Endodermal cell (in vitro differentiated cells): ENCODE measurements around the gene CNIH3. TPM values are rescaled to one million over a fixed set of nuclear protein-coding genes. Genes with fewer than 3 reads are reported as not detected.

Experiments used
- DNase-seq: peaks from one replicate; pipeline ENCODE4 v3.0.0-alpha.2; 2017
- H3K27ac ChIP-seq: 2 replicates; pipeline ENCODE4 v1.5.1; 2013; ENCODE audit warnings: mild to moderate bottlenecking, low read depth, low read length, moderate library complexity
- H3K27me3 ChIP-seq: 2 replicates; pipeline ENCODE4 v1.6.1; 2013; ENCODE audit warnings: mild to moderate bottlenecking, low read length, moderate library complexity; ENCODE audit not compliant: insufficient read depth, control insufficient read depth, poor library complexity, severe bottlenecking
- H3K36me3 ChIP-seq: 2 replicates; pipeline ENCODE4 v1.7.0; 2013; ENCODE audit warnings: mild to moderate bottlenecking, low read length, moderate library complexity; ENCODE audit not compliant: control insufficient read depth, insufficient read depth
- H3K4me1 ChIP-seq: one replicate; pipeline ENCODE4 v1.7.0; 2013; ENCODE audit warnings: low read length; ENCODE audit not compliant: control insufficient read depth, insufficient read depth
- H3K4me3 ChIP-seq: 2 replicates; pipeline ENCODE4 v1.5.1; 2013; ENCODE audit warnings: mild to moderate bottlenecking, low read length, moderate library complexity
- H3K9ac ChIP-seq: 2 replicates; pipeline ENCODE4 v1.6.1; 2013; ENCODE audit warnings: mild to moderate bottlenecking, low read length, moderate library complexity; ENCODE audit not compliant: poor library complexity, severe bottlenecking; ENCODE audit errors: extremely low read depth
- H3K9me3 ChIP-seq: 2 replicates; pipeline ENCODE4 v1.6.1; 2013; ENCODE audit warnings: mild to moderate bottlenecking, low read length, moderate library complexity; ENCODE audit not compliant: control insufficient read depth
- H3K27ac Mint-ChIP-seq: 2 replicates; pipeline ENCODE4 v1.8.0; 2020; ENCODE audit warnings: mixed read lengths
- H3K27me3 Mint-ChIP-seq: 2 replicates; pipeline ENCODE4 v1.8.0; 2021; ENCODE audit warnings: mild to moderate bottlenecking, mixed read lengths; ENCODE audit not compliant: insufficient read depth
- H3K36me3 Mint-ChIP-seq: 2 replicates; pipeline ENCODE4 v1.8.0; 2020; ENCODE audit warnings: low read depth, mixed read lengths
- H3K4me1 Mint-ChIP-seq: 2 replicates; pipeline ENCODE4 v1.8.0; 2020; ENCODE audit warnings: mixed read lengths
- H3K4me3 Mint-ChIP-seq: 2 replicates; pipeline ENCODE4 v1.8.0; 2020; ENCODE audit warnings: mild to moderate bottlenecking, moderate library complexity, mixed read lengths
- H3K9me3 Mint-ChIP-seq: 2 replicates; pipeline ENCODE4 v1.8.0; 2020; ENCODE audit warnings: mild to moderate bottlenecking, mixed read lengths
- WGBS, 2 experiments: methylation state at CpG; one replicate each; pipeline versions ENCODE4 v1.1.5 to v1.1.7; 2013; ENCODE audit warnings: missing lambda C conversion rate in 2 of 2, mixed read lengths in 1 of 2; ENCODE audit not compliant: insufficient coverage in 1 of 2, insufficient read length in 1 of 2; 5-methylcytosine and 5-hydroxymethylcytosine counted together
- total RNA-seq, 2 donors: library from RNA; stranded (reverse); fragmentation: NEBNext Ultra II Directional in 1 of 2; extraction: Animal tissue kit (Norgen Biotek cat#: 25700) in 1 of 2; gene quantifications; 2 replicates in 1 of 2; 3 replicates in 1 of 2; pipeline ENCODE4 v1.2.1, GENCODE V29; 2021
- TF ChIP-seq, protein P1 (sequence below): fragments of 200-600 bp; sonication (generic); conservative IDR thresholded peaks from 2 replicates; pipeline ENCODE4 v1.5.0; 2021; ENCODE audit warnings: antibody characterized with exemption, mild to moderate bottlenecking

CNIH3 gene
- total RNA-seq, 2 donors from 2014 or later: 4.5 to 6.6 TPM

DNA sequence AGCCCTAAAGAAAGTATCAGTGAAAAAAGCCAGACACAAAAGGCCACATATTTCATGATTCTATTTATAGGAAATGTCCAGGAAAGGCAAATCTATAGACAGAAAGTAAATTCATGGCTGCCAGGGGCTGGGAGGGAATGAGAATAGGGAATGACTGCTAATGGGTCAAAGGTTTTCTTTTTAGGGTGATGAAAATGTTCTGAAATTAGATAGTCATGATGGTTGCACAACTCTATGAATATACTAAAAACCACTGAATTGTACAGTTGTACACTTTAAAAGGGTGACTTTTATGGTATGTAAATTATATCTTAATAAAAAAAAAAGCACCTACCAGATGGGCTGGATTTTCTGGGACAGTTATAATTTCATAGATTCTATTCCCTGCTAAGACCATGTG is 114.8 kb downstream of the CNIH3 start:
- TF ChIP-seq, protein P1, sequence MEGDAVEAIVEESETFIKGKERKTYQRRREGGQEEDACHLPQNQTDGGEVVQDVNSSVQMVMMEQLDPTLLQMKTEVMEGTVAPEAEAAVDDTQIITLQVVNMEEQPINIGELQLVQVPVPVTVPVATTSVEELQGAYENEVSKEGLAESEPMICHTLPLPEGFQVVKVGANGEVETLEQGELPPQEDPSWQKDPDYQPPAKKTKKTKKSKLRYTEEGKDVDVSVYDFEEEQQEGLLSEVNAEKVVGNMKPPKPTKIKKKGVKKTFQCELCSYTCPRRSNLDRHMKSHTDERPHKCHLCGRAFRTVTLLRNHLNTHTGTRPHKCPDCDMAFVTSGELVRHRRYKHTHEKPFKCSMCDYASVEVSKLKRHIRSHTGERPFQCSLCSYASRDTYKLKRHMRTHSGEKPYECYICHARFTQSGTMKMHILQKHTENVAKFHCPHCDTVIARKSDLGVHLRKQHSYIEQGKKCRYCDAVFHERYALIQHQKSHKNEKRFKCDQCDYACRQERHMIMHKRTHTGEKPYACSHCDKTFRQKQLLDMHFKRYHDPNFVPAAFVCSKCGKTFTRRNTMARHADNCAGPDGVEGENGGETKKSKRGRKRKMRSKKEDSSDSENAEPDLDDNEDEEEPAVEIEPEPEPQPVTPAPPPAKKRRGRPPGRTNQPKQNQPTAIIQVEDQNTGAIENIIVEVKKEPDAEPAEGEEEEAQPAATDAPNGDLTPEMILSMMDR: no peak
- Histone ChIP-seq H3K4me1 (peaks cover 3% of the 10 kb centered on the region), H3K9me3 (no peaks in the 10 kb centered on the region), H3K36me3 (no peaks in the 10 kb centered on the region), H3K27me3 (no peaks in the 10 kb centered on the region), H3K27ac (no peak overlapping the region), H3K4me3 (no peak overlapping the region), H3K9ac (no peak overlapping the region)
- Mint-ChIP-seq H3K4me1 (peaks cover 41% of the 10 kb centered on the region), H3K4me3 (no peak overlapping the region), H3K27me3 (no peaks in the 10 kb centered on the region), H3K27ac (no peak overlapping the region), H3K9me3 (no peaks in the 10 kb centered on the region), H3K36me3 (no peaks in the 10 kb centered on the region)
- no peak for DNase-seq

DNA sequence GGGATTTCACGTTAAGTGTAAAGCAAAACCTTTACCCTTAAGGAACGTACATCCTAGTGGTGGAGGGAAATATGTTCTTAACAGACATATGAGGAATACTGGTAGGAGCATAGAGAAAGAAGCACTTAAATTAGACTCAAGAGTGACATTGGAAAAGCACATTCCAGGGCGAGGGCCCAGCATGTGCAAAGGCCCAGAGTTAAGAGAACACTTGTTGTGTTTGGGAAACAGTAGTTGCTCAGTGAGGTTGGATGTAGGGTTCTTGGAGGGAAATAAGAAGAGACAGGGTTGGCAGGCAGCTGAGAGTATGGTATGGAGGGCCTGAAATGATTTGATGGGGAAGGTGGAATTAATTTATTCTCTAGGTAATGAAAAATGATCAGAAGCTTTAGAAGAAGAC is 115.5 kb downstream of the CNIH3 start:
- no peaks in the 10 kb centered on the region for H3K36me3 ChIP-seq
- Mint-ChIP-seq H3K27ac (no peak overlapping the region), H3K36me3 (no peaks in the 10 kb centered on the region), H3K4me3 (no peak overlapping the region), H3K9me3 (no peaks in the 10 kb centered on the region), H3K27me3 (no peaks in the 10 kb centered on the region), H3K4me1 (peaks cover 45% of the 10 kb centered on the region)
- DNase-seq: no peak
- H3K4me1 ChIP-seq: peaks cover 3% of the 10 kb centered on the region
- WGBS, 2 experiments: 76 to 88% methylated on average over 2 to 3 of the region's 3 CpGs
- no peak overlapping the region for H3K27ac ChIP-seq
- no peaks in the 10 kb centered on the region for H3K9me3 ChIP-seq
- H3K9ac ChIP-seq: no peak overlapping the region
- H3K27me3 ChIP-seq: no peaks in the 10 kb centered on the region
- H3K4me3 ChIP-seq: no peak overlapping the region
- TF ChIP-seq, protein P1: no peak

DNA sequence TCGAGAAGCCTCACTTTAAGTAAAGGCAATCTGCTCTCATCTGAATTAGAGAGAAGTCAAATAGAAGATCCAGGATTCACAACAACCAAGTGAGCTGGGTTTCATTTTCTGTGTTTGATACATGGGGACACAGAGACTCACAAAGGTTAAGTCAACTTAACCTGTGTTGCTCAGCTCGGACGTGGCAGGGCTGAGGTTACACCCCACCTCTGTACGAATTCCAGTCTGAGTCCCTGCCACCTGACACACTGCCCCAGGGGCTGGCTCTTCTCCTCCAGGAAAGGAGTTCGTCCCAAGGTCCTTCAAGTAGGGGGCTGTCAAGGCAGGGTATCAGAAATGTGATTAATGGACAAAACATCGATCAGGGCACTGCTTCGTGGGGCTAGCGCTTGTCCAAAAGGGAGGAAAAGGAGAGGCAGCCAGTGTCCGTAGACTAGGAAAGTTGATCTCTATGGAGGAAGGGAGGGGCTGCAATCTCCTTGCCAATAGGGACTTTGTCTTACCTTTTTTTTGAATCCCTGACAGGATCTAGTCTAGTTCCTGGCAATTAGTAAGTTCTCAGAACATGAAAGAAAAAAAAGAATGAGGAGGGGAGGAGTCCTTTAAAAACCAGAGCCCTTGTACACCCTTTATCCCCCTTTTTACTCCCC is 116.4 kb downstream of the CNIH3 start:
- H3K27me3 ChIP-seq: no peaks in the 10 kb centered on the region
- H3K9ac ChIP-seq: no peak overlapping the region
- no peak for DNase-seq
- H3K4me1 ChIP-seq: peaks cover 3% of the 10 kb centered on the region
- H3K9me3 ChIP-seq: no peaks in the 10 kb centered on the region
- no peak overlapping the region for H3K27ac ChIP-seq
- Mint-ChIP-seq H3K36me3 (no peaks in the 10 kb centered on the region), H3K4me3 (no peak overlapping the region), H3K27ac (no peak overlapping the region), H3K27me3 (peaks cover 2% of the 10 kb centered on the region), H3K9me3 (no peaks in the 10 kb centered on the region), H3K4me1 (peaks cover 48% of the 10 kb centered on the region)
- TF ChIP-seq, protein P1: no peak
- H3K36me3 ChIP-seq: no peaks in the 10 kb centered on the region
- H3K4me3 ChIP-seq: no peak overlapping the region
- 82 to 85% methylated on average over 5 to 9 of the region's 9 CpGs for WGBS, 2 experiments
